ENCODE data around the gene PLEKHG4B.
"Not testable (repeated sequence)": the region's sequence is repeated elsewhere in the genome, so short reads cannot be mapped to it uniquely, and the experiment has no call there.

The PLEKHG4B gene

GRCh38 chr5:230711-231110 lies 138.7 kb downstream of the PLEKHG4B start:
- Histone ChIP-seq H3K36me3 (peaks cover 97 to 100% (median 100%) of the 10 kb centered on the region in 11 experiments), H4K20me1 (peaks cover 0 to 18% (median 7%) of the 10 kb centered on the region in 11 experiments; a peak in 5 of 22 replicates)
- no peak for TF ChIP-seq Cebpa-rat (IDR thresholded peaks at IDR 0.05)

GRCh38 chr5:231661-232060 lies 139.7 kb downstream of the PLEKHG4B start:
- Histone ChIP-seq H4K20me1 (peaks cover 0 to 18% (median 7%) of the 10 kb centered on the region in 11 experiments; a peak in 5 of 22 replicates), H3K27me3 (no peaks in the 10 kb centered on the region), H3K36me3 (peaks cover 96 to 100% (median 99%) of the 10 kb centered on the region in 11 experiments), H3K4me3 (no peak overlapping the region), H3K9ac (no peak overlapping the region), H3K4me2 (no peak overlapping the region), H3K9me3 (replicated peaks in 1 of 11) (no peaks in the 10 kb centered on the region), H3K4me1 (no peaks in the 10 kb centered on the region), H3K27ac (no peak overlapping the region)
- no peak for TF ChIP-seq Cebpa-rat (IDR thresholded peaks at IDR 0.05)

More at GRCh38 chr5:230711-231110, 138.7 kb downstream of the PLEKHG4B start:
- H3K9me3 ChIP-seq (replicated peaks in 1 of 11), result no peaks in the 10 kb centered on the region
- H3K4me2 ChIP-seq, result no peak overlapping the region
- H3K27ac ChIP-seq, result no peak overlapping the region
- no peak overlapping the region; a peak in 1 of 22 replicates for H3K9ac ChIP-seq
- H3K27me3 ChIP-seq, result no peaks in the 10 kb centered on the region
- H3K4me1 ChIP-seq, result no peaks in the 10 kb centered on the region
- no peak overlapping the region for H3K4me3 ChIP-seq

- H3K4me1 ChIP-seq; H3K27me3 ChIP-seq; H3K4me2 ChIP-seq; H3K9me3 ChIP-seq (replicated peaks in 1 of 11); H3K9ac ChIP-seq; H3K27ac ChIP-seq; H3K4me3 ChIP-seq: not testable (repeated sequence)
- Histone ChIP-seq H3K36me3 (peaks cover 95 to 100% (median 97%) of the 10 kb centered on the region in 11 experiments), H4K20me1 (peaks cover 0 to 18% (median 5%) of the 10 kb centered on the region in 11 experiments; a peak in 4 of 22 replicates)
Measured at GRCh38 chr5:233426-233825, 141.5 kb downstream of the PLEKHG4B start.

GRCh38 chr5:234450-234849 lies 142.5 kb downstream of the PLEKHG4B start:
- Histone ChIP-seq H3K4me1 (no peaks in the 10 kb centered on the region), H3K27me3 (no peaks in the 10 kb centered on the region), H3K36me3 (peaks cover 92 to 100% (median 97%) of the 10 kb centered on the region in 11 experiments), H4K20me1 (peaks cover 0 to 18% (median 5%) of the 10 kb centered on the region in 11 experiments; a peak in 4 of 22 replicates), H3K9me3 (replicated peaks in 1 of 11) (peaks cover 0 to 12% (median 5%) of the 10 kb centered on the region in 11 experiments; a peak in 16 of 22 replicates), H3K9ac (no peak overlapping the region), H3K4me2 (no peak overlapping the region), H3K27ac (no peak overlapping the region), H3K4me3 (no peak overlapping the region)
- TF ChIP-seq Cebpa-rat (IDR thresholded peaks at IDR 0.05), result no peak

GRCh38 chr5:235527-235926 lies 143.6 kb downstream of the PLEKHG4B start:
- not testable (repeated sequence) for H3K4me2 ChIP-seq, H3K9ac ChIP-seq, H3K27me3 ChIP-seq, H3K27ac ChIP-seq, H3K4me1 ChIP-seq, H3K4me3 ChIP-seq
- Histone ChIP-seq H3K36me3 (peaks cover 92 to 100% (median 97%) of the 10 kb centered on the region in 11 experiments), H4K20me1 (peaks cover 0 to 14% (median 4%) of the 10 kb centered on the region in 11 experiments; a peak in 4 of 22 replicates), H3K9me3 (replicated peaks in 1 of 11) (peaks cover 7 to 23% (median 15%) of the 10 kb centered on the region in 11 experiments; a peak in 21 of 22 replicates)

GRCh38 chr5:237931-238330 lies 146.0 kb downstream of the PLEKHG4B start:
- H3K9ac ChIP-seq, H3K4me2 ChIP-seq: not testable (repeated sequence)
- H3K36me3 ChIP-seq, result peaks cover 92 to 100% (median 97%) of the 10 kb centered on the region in 11 experiments

More at GRCh38 chr5:237931-238330, 146.0 kb downstream of the PLEKHG4B start:
- not testable (repeated sequence) for H3K27ac ChIP-seq, H3K4me1 ChIP-seq, H3K27me3 ChIP-seq, H3K4me3 ChIP-seq, H4K20me1 ChIP-seq
- H3K9me3 ChIP-seq (replicated peaks in 1 of 11), result peaks cover 29 to 47% (median 39%) of the 10 kb centered on the region in 11 experiments

Data from BLaER1 treated with 17β-estradiol and CSF1 and Interleukin-3, amounts not matched to agents 10 nM and 100 nM (cell line).